Measurements from ENCODE around the gene MUSK. TPM values are rescaled to one million over a fixed set of nuclear protein-coding genes. Genes with fewer than 3 reads are reported as not detected.
"Not testable (repeated sequence)": the region's sequence is repeated elsewhere in the genome, so short reads cannot be mapped to it uniquely, and the experiment has no call there.

The MUSK gene
- total and polyA plus RNA-seq, 3 experiments from 2014 or later, result not detected

GRCh38 chr9:110671849-110672248 is 3.3 kb downstream of the MUSK start:
- Mint-ChIP-seq H3K36me3 (no peaks in the 10 kb centered on the region), H3K4me3 (no peak overlapping the region), H3K27me3 (no peaks in the 10 kb centered on the region), H3K4me1 (no peaks in the 10 kb centered on the region), H3K27ac (no peak overlapping the region), H3K9me3 (peaks cover under 1 to 16% (median 4%) of the 10 kb centered on the region in 5 donors)
- Histone ChIP-seq H3K27me3 (ENCODE audit: insufficient read depth, low read length, poor library complexity, severe bottlenecking) (no peaks in the 10 kb centered on the region), H3K4me3 (ENCODE audit: low read length) (no peak overlapping the region), H3K36me3 (ENCODE audit: insufficient read depth, low read length) (no peaks in the 10 kb centered on the region), H3K4me1 (ENCODE audit: insufficient read depth, low read length) (no peaks in the 10 kb centered on the region), H3K27ac (ENCODE audit: low read depth, low read length) (no peak overlapping the region), H3K9me3 (ENCODE audit: low read length) (no peaks in the 10 kb centered on the region)
- POLR2A ChIA-PET, result no interaction called here
- DNase-seq, result no peak
- CTCF ChIA-PET, result no interaction called here

DNA sequence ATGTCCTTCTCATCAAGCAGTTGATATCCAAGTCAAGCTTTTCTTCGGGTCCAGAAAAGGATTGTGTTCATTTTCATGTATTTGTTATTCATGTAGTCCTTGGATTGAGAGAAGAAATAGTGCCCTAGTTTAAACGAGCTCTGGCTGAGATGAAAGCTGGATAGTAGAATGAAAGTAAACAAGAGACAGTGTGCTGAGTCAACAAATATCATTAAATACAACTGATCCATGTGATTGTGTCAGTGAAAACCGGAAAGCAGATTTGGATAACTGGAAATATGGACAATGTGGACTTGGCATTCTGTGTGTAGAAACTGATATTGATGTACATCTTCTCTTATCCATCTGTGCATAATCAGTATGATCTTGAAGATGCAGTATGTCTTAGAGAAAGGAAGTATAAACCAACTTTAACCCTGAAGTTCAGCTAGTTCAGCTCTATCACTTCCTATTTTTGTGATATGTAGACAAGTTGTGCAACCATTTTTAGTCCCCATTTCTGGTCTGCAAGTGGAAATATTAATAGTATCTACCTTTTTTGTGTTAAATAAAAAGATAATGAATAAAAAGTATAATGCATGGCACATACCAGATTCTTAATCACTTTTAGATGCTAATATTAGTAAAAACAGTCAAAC is 4.4 kb downstream of the MUSK start:
- H3K4me1 ChIP-seq (ENCODE audit: insufficient read depth, low read length), result no peaks in the 10 kb centered on the region
- Mint-ChIP-seq H3K9me3 (peaks cover 2 to 16% (median 7%) of the 10 kb centered on the region in 5 donors), H3K27me3 (peaks cover 0 to 2% of the 10 kb centered on the region in 2 donors), H3K4me1 (no peaks in the 10 kb centered on the region), H3K4me3 (no peak overlapping the region), H3K36me3 (no peaks in the 10 kb centered on the region), H3K27ac (no peak overlapping the region)
- H3K4me3 ChIP-seq (ENCODE audit: low read length), result no peak overlapping the region
- no peaks in the 10 kb centered on the region for H3K9me3 ChIP-seq (ENCODE audit: low read length)
- H3K36me3 ChIP-seq (ENCODE audit: insufficient read depth, low read length), result no peaks in the 10 kb centered on the region
- no peaks in the 10 kb centered on the region for H3K27me3 ChIP-seq (ENCODE audit: insufficient read depth, low read length, poor library complexity, severe bottlenecking)
- ChIA-PET POLR2A (no interaction called here), CTCF (no interaction called here)
- no peak overlapping the region for H3K27ac ChIP-seq (ENCODE audit: low read depth, low read length)
- no peak for DNase-seq

DNA sequence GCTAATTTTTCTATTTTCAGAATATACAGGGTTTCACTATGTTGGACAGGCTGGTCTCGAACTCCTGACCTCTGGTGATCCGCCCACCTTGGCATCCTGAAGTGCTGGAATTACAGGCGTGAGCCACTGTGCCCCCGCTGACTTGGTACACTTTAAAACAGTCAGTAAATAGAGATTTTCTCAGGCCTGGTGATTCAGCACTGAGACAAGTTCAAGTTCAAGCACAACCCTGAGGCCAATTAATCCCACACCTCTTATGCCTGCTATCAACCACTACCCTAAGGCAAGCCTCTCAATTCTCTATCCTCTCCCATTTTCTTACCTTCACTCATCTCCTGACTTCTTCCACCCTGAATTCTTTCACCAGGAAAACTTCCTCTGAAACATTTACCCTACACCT is 18.9 kb downstream of the MUSK start:
- POLR2A ChIA-PET, result no interaction called here
- H3K9me3 ChIP-seq (ENCODE audit: low read length), result no peaks in the 10 kb centered on the region
- Mint-ChIP-seq H3K36me3 (no peaks in the 10 kb centered on the region), H3K27me3 (no peaks in the 10 kb centered on the region), H3K27ac (no peak overlapping the region), H3K9me3 (peaks cover 0 to 3% (median 3%) of the 10 kb centered on the region in 5 donors), H3K4me3 (no peak overlapping the region), H3K4me1 (no peaks in the 10 kb centered on the region)
- no peak overlapping the region for H3K27ac ChIP-seq (ENCODE audit: low read depth, low read length)
- H3K27me3 ChIP-seq (ENCODE audit: insufficient read depth, low read length, poor library complexity, severe bottlenecking), result no peaks in the 10 kb centered on the region
- no peaks in the 10 kb centered on the region for H3K4me1 ChIP-seq (ENCODE audit: insufficient read depth, low read length)
- H3K4me3 ChIP-seq (ENCODE audit: low read length), result no peak overlapping the region
- no peak for DNase-seq
- CTCF ChIA-PET, result no interaction called here
- no peaks in the 10 kb centered on the region for H3K36me3 ChIP-seq (ENCODE audit: insufficient read depth, low read length)

DNA sequence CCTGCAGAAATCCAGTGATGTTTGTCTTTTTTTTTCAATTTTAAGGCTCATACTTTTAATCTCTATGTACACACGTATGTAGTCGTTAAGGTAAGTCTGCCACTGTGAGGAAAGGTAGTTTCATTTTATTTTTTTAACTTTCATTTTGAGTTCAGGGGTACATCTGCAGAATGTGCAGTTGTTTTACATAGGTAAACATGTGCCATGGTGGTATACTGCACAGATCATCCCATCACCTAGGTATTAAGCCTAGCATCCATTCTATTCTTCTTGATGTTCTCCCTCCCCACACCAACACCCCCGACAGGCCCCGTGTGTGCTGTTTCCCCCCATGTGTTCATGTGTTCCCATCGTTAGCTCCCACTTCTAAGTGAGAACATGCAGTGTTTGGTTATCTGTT is 19.7 kb downstream of the MUSK start:
- H3K27ac ChIP-seq (ENCODE audit: low read depth, low read length), result no peak overlapping the region
- no peak for DNase-seq
- H3K36me3 ChIP-seq (ENCODE audit: insufficient read depth, low read length), result no peaks in the 10 kb centered on the region
- ChIA-PET CTCF (no interaction called here), POLR2A (no interaction called here)
- H3K27me3 ChIP-seq (ENCODE audit: insufficient read depth, low read length, poor library complexity, severe bottlenecking), result no peaks in the 10 kb centered on the region
- H3K4me1 ChIP-seq (ENCODE audit: insufficient read depth, low read length), result no peaks in the 10 kb centered on the region
- Mint-ChIP-seq H3K4me1 (no peaks in the 10 kb centered on the region), H3K27me3 (no peaks in the 10 kb centered on the region), H3K36me3 (peaks cover 0 to 1% (median 0%) of the 10 kb centered on the region in 3 donors), H3K9me3 (peaks cover 0 to 3% (median 0%) of the 10 kb centered on the region in 5 donors), H3K4me3 (no peak overlapping the region), H3K27ac (no peak overlapping the region)
- H3K9me3 ChIP-seq (ENCODE audit: low read length), result no peaks in the 10 kb centered on the region
- no peak overlapping the region for H3K4me3 ChIP-seq (ENCODE audit: low read length)

DNA sequence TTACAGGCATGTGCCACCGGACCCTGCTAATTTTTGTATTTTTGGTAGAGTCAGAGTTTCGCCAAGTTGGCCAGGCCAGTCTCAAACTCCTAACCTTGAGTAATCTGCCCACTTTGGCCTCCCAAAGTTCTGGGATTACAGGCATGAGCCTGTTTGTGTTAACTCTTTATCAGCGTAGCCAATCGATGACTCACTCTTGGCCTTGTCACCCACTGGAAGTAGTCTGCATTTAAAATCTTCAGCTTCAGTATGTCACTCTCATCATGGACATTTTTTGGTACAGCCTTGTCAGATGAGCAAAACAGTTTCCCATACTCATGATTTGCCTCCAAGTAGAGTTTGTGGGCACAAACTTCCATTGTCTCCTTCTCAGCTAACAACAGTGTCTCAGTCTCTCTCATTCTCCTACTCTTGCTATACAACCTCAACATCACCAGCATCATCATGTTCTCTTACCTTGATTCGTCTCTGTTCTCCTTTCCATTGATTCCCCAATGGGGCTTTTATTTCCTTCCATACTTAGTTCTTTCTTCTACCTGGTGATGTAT is 22.5 kb downstream of the MUSK start:
- no peak overlapping the region for H3K27ac Mint-ChIP-seq
- H3K36me3 Mint-ChIP-seq, result peaks cover 0 to 4% (median 0%) of the 10 kb centered on the region in 3 donors

GRCh38 chr9:110695846-110696245 is 27.3 kb downstream of the MUSK start:
- H3K4me3 Mint-ChIP-seq, POLR2A ChIA-PET: not testable (repeated sequence)

More for the DNA sequence above, 22.5 kb downstream of the MUSK start:
- no peaks in the 10 kb centered on the region for H3K27me3 ChIP-seq (ENCODE audit: insufficient read depth, low read length, poor library complexity, severe bottlenecking)
- H3K36me3 ChIP-seq (ENCODE audit: insufficient read depth, low read length), result no peaks in the 10 kb centered on the region
- no peaks in the 10 kb centered on the region for H3K27me3 Mint-ChIP-seq
- peaks cover 0 to 2% (median 0%) of the 10 kb centered on the region in 5 donors for H3K9me3 Mint-ChIP-seq
- no peak overlapping the region for H3K27ac ChIP-seq (ENCODE audit: low read depth, low read length)
- no peak for DNase-seq
- CTCF ChIA-PET, result no interaction called here
- no peaks in the 10 kb centered on the region for H3K4me1 Mint-ChIP-seq
- H3K4me3 ChIP-seq (ENCODE audit: low read length), result no peak overlapping the region
- POLR2A ChIA-PET, result no interaction called here
- H3K4me3 Mint-ChIP-seq, result peak overlapping the region in 1 of 7 donors; percentile 7
- no peaks in the 10 kb centered on the region for H3K4me1 ChIP-seq (ENCODE audit: insufficient read depth, low read length)
- no peaks in the 10 kb centered on the region for H3K9me3 ChIP-seq (ENCODE audit: low read length)

DNA sequence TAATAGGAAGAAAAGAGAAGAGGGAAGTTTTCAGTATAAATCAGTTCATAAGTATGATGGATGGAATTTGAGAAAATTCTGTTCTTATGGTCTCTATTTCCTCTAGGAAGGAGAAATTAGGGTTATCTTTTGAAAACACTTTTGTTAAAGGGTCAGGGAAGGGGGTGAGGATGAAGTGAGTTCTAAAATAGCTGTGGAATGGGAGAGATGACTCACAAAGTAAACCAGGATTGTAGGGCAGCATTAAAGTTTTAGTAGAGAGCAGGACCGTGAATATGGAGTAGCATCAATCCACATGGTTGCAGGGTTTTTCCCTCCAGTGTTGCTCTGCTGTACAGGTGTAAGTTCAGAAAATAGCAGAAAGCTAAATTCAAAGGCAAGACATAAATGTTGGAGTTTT is 32.4 kb downstream of the MUSK start:
- no peaks in the 10 kb centered on the region for H3K36me3 ChIP-seq (ENCODE audit: insufficient read depth, low read length)
- POLR2A ChIA-PET, result no interaction called here
- H3K9me3 ChIP-seq (ENCODE audit: low read length), result no peaks in the 10 kb centered on the region
- H3K27me3 Mint-ChIP-seq, result no peaks in the 10 kb centered on the region
- no peaks in the 10 kb centered on the region for H3K4me1 ChIP-seq (ENCODE audit: insufficient read depth, low read length)
- H3K4me3 Mint-ChIP-seq, result no peak overlapping the region
- no peaks in the 10 kb centered on the region for H3K36me3 Mint-ChIP-seq
- H3K9me3 Mint-ChIP-seq, result peaks cover 0 to 9% (median 4%) of the 10 kb centered on the region in 5 donors
- no peaks in the 10 kb centered on the region for H3K27me3 ChIP-seq (ENCODE audit: insufficient read depth, low read length, poor library complexity, severe bottlenecking)
- CTCF ChIA-PET, result interaction anchor here (1.8 kb wide), 1 partner anchor 11 kb away, joined by 5 read pairs; no protein-coding TSS in a partner anchor
- no peak for DNase-seq
- no peak overlapping the region for H3K27ac ChIP-seq (ENCODE audit: low read depth, low read length)
- H3K27ac Mint-ChIP-seq, result no peak overlapping the region
- H3K4me1 Mint-ChIP-seq, result no peaks in the 10 kb centered on the region
- no peak overlapping the region for H3K4me3 ChIP-seq (ENCODE audit: low read length)

More at GRCh38 chr9:110695846-110696245, 27.3 kb downstream of the MUSK start:
- H3K4me1 ChIP-seq (ENCODE audit: insufficient read depth, low read length); H3K4me3 ChIP-seq (ENCODE audit: low read length); H3K9me3 Mint-ChIP-seq; DNase-seq; H3K27ac Mint-ChIP-seq; H3K27me3 ChIP-seq (ENCODE audit: insufficient read depth, low read length, poor library complexity, severe bottlenecking); H3K36me3 ChIP-seq (ENCODE audit: insufficient read depth, low read length); H3K4me1 Mint-ChIP-seq; H3K27me3 Mint-ChIP-seq; CTCF ChIA-PET; H3K9me3 ChIP-seq (ENCODE audit: low read length); H3K36me3 Mint-ChIP-seq; H3K27ac ChIP-seq (ENCODE audit: low read depth, low read length): not testable (repeated sequence)

- no peaks in the 10 kb centered on the region for H3K4me1 ChIP-seq (ENCODE audit: insufficient read depth, low read length)
- H3K4me1 Mint-ChIP-seq, result no peaks in the 10 kb centered on the region
- H3K36me3 Mint-ChIP-seq, result no peaks in the 10 kb centered on the region
- no peak for DNase-seq
- H3K9me3 ChIP-seq (ENCODE audit: low read length), result no peaks in the 10 kb centered on the region
- H3K27me3 ChIP-seq (ENCODE audit: insufficient read depth, low read length, poor library complexity, severe bottlenecking), result no peaks in the 10 kb centered on the region
- H3K4me3 ChIP-seq (ENCODE audit: low read length), result no peak overlapping the region
- H3K27ac ChIP-seq (ENCODE audit: low read depth, low read length), result no peak overlapping the region
- ChIA-PET POLR2A (no interaction called here), CTCF (no interaction called here)
- H3K36me3 ChIP-seq (ENCODE audit: insufficient read depth, low read length), result no peaks in the 10 kb centered on the region
- H3K27me3 Mint-ChIP-seq, result no peaks in the 10 kb centered on the region
- H3K27ac Mint-ChIP-seq, result no peak overlapping the region
- no peak overlapping the region for H3K4me3 Mint-ChIP-seq
- H3K9me3 Mint-ChIP-seq, result peaks cover 0 to 9% (median 4%) of the 10 kb centered on the region in 5 donors
Measured at GRCh38 chr9:110703669-110704068, 35.1 kb downstream of the MUSK start.
